Suprapubic skin (tissue), 3 donors: ENCODE results near the gene B4GALT5.

Experiments
- POLR2AphosphoS5 ChIP-seq, 3 donors: sonication (generic); formaldehyde crosslinking; IDR thresholded peaks; one replicate each; pipeline ENCODE4 v1.6.1; 2017; ENCODE audit warnings: antibody characterized with exemption in 3 of 3
- TF ChIP-seq, protein P1 (sequence below), 2 donors: fragments of 200-600 bp in 1 of 2; fragments of 450-650 bp in 1 of 2; sonication (generic) in 1 of 2; IDR thresholded peaks; one replicate each; pipeline ENCODE4 v1.5.1; 2016 to 2019; ENCODE audit warnings: antibody characterized with exemption in 2 of 2, mild to moderate bottlenecking in 1 of 2, moderate library complexity in 1 of 2

DNA sequence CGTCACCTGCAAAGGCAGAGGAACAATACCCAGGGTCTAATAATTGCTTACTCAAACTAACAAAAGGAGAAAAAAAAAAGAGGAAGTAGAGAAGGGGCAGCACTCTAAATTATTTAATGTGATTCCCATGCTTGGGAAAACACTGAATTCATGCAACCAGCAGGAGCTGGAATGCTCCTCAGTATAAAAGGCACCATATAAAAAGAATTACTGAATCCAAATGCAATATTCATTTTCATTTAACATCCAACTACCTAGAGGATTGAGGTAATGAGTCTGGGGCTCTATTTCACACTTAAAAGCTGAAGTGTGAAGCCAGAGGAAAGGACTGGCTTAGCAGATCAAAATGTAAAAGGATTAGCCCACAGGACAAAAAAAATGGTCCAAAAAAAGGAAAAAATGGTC, 8.7 kb downstream of the B4GALT5 start:
- TF ChIP-seq, protein P1, sequence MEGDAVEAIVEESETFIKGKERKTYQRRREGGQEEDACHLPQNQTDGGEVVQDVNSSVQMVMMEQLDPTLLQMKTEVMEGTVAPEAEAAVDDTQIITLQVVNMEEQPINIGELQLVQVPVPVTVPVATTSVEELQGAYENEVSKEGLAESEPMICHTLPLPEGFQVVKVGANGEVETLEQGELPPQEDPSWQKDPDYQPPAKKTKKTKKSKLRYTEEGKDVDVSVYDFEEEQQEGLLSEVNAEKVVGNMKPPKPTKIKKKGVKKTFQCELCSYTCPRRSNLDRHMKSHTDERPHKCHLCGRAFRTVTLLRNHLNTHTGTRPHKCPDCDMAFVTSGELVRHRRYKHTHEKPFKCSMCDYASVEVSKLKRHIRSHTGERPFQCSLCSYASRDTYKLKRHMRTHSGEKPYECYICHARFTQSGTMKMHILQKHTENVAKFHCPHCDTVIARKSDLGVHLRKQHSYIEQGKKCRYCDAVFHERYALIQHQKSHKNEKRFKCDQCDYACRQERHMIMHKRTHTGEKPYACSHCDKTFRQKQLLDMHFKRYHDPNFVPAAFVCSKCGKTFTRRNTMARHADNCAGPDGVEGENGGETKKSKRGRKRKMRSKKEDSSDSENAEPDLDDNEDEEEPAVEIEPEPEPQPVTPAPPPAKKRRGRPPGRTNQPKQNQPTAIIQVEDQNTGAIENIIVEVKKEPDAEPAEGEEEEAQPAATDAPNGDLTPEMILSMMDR (IDR thresholded peaks at IDR 0.05) = no peak
- no peak for TF ChIP-seq POLR2AphosphoS5 (IDR thresholded peaks at IDR 0.05)
